GM12878 (cell line): ENCODE measurements around the gene KCTD19. TPM values are rescaled to one million over a fixed set of nuclear protein-coding genes. Genes with fewer than 3 reads are reported as not detected.

Source experiments
- BACH1 ChIP-seq: fragments of 450-650 bp; IDR thresholded peaks from 2 replicates; pipeline ENCODE4 v1.6.1; 2017; ENCODE audit warnings: mild to moderate bottlenecking, borderline replicate concordance
- CBX3 ChIP-seq: fragments of 200-600 bp; sonication (generic); IDR thresholded peaks from 2 replicates; pipeline ENCODE4 v1.6.1; 2016; ENCODE audit warnings: low read depth, borderline replicate concordance
- CHD1 ChIP-seq: IDR thresholded peaks from 2 replicates; pipeline ENCODE4 v1.6.1; 2012; ENCODE audit warnings: low read depth, low read length, improper control_type of control experiment
- CTCF ChIP-seq, 3 experiments: IDR thresholded peaks in 2 of 3; conservative IDR thresholded peaks in 1 of 3; 2 replicates each; pipeline ENCODE4 v1.5.1; 2011; ENCODE audit warnings: low read depth in 3 of 3, low read length in 3 of 3, mild to moderate bottlenecking in 3 of 3, control low read depth in 2 of 3, moderate library complexity in 2 of 3, inconsistent platforms in 1 of 3, mixed read lengths in 1 of 3; ENCODE audit not compliant: control insufficient read depth in 2 of 3, insufficient read depth in 1 of 3; ENCODE audit errors: extremely low read depth in 1 of 3
- DPF2 ChIP-seq: fragments of 450-650 bp; IDR thresholded peaks from 2 replicates; pipeline ENCODE4 v1.6.1; 2017; ENCODE audit warnings: mild to moderate bottlenecking
- E4F1 ChIP-seq: fragments of 450-650 bp; IDR thresholded peaks from 2 replicates; pipeline ENCODE4 v1.6.1; 2018; ENCODE audit warnings: borderline replicate concordance, mild to moderate bottlenecking; ENCODE audit not compliant: partially characterized antibody
- IKZF1 ChIP-seq: fragments of 450-650 bp; conservative IDR thresholded peaks from 2 replicates; pipeline ENCODE4 v1.6.1; 2017; ENCODE audit warnings: antibody characterized with exemption, mild to moderate bottlenecking
- LARP7 ChIP-seq: fragments of 450-650 bp; IDR thresholded peaks from 2 replicates; pipeline ENCODE4 v1.6.1; 2017; ENCODE audit warnings: mild to moderate bottlenecking
- NR2C2 ChIP-seq: IDR thresholded peaks from 2 replicates; pipeline ENCODE4 v1.6.1; 2011; ENCODE audit warnings: borderline replicate concordance, low read depth; ENCODE audit not compliant: control insufficient read depth, insufficient read length
- NR2F1 ChIP-seq: fragments of 450-650 bp; conservative IDR thresholded peaks from 2 replicates; pipeline ENCODE4 v1.6.1; 2017; ENCODE audit warnings: mild to moderate bottlenecking
- PAX5 ChIP-seq: IDR thresholded peaks from 2 replicates; pipeline ENCODE4 v1.6.1; 2011; ENCODE audit warnings: low read depth, low read length, borderline replicate concordance
- POLR2A ChIP-seq: IDR thresholded peaks from 2 replicates; pipeline ENCODE4 v1.6.1; 2011; ENCODE audit warnings: low read depth, mild to moderate bottlenecking, low read length
- POLR2AphosphoS5 ChIP-seq: IDR thresholded peaks from 2 replicates; pipeline ENCODE4 v1.6.1; 2011; ENCODE audit warnings: mild to moderate bottlenecking, low read length, inconsistent platforms
- RAD21 ChIP-seq: IDR thresholded peaks from 2 replicates; pipeline ENCODE4 v1.6.1; 2011; ENCODE audit warnings: mild to moderate bottlenecking, low read depth, low read length, moderate library complexity; ENCODE audit not compliant: insufficient read depth
- RB1 ChIP-seq: fragments of 450-650 bp; formaldehyde crosslinking; IDR thresholded peaks from 2 replicates; pipeline ENCODE4 v1.6.1; 2017; ENCODE audit warnings: mild to moderate bottlenecking, borderline replicate concordance
- SP1 ChIP-seq: IDR thresholded peaks from one replicate; pipeline ENCODE4 v1.6.1; 2011; ENCODE audit warnings: low read depth, low read length
- YY1 ChIP-seq: IDR thresholded peaks from 2 replicates; pipeline ENCODE4 v1.6.1; 2011; ENCODE audit warnings: low read depth, mild to moderate bottlenecking, low read length
- ZNF687 ChIP-seq: fragments of 450-650 bp; IDR thresholded peaks from 2 replicates; pipeline ENCODE4 v1.6.1; 2017; ENCODE audit warnings: mild to moderate bottlenecking, moderate library complexity
- ZSCAN29 ChIP-seq: fragments of 450-650 bp; IDR thresholded peaks from 2 replicates; pipeline ENCODE4 v1.6.1; 2017; ENCODE audit warnings: mild to moderate bottlenecking, moderate library complexity
- polyA plus RNA-seq, 11 experiments: library from polyadenylated mRNA; depleted of rRNA in 4 of 11; unstranded in 6 of 11; stranded (reverse) in 5 of 11; fragments of >200 nt; fragmentation: Nextera tagmentation in 4 of 11; fragmentation: Illumina TruSeq in 1 of 11; extraction: Ambion mirVana in 4 of 11; extraction: Trizol in 1 of 11; gene quantifications; 1 replicate in 1 of 11; 2 replicates in 10 of 11; pipeline versions ENCODE4 v1.2.1 to v1.2.3, GENCODE V29; 2011 to 2016; ENCODE audit warnings: inconsistent platforms in 2 of 11, missing spikeins in 2 of 11, low read depth in 1 of 11
- total RNA-seq, 4 experiments: library from RNA; depleted of rRNA in 3 of 4; stranded (reverse); fragments of >200 nt in 3 of 4; fragmentation: Illumina TruSeq in 1 of 4; extraction: Trizol in 1 of 4; gene quantifications; 2 replicates each; pipeline versions ENCODE4 v1.2.1 to v1.2.3, GENCODE V29; 2013 to 2021

Gene KCTD19
- total and polyA plus RNA-seq, 10 of the 15 experiments (the other 5 are each of a cell fraction or from before 2014, with no cell fraction given): 1.6 to 8.9 (median 3.9) TPM

GRCh38 chr16:67279296-67280089 is 47.0 kb downstream of the KCTD19 start, which contains the start of gene PLEKHG4 (continued):
- no peak for TF ChIP-seq E4F1
- peak; percentile 15 for TF ChIP-seq SP1
- TF ChIP-seq NR2F1: peak; percentile 44; the same call in 1 of the 2 replicates
- TF ChIP-seq YY1: peak; percentile 73
- TF ChIP-seq BACH1: peak; percentile 17; the same call in 1 of the 2 replicates
- TF ChIP-seq CBX3: no peak
- no peak for TF ChIP-seq CHD1
- peak; percentile 79 for TF ChIP-seq LARP7
- TF ChIP-seq DPF2: peak; percentile 75
- no peak for TF ChIP-seq POLR2AphosphoS5
- peak; percentile 81 for TF ChIP-seq ZNF687
- TF ChIP-seq PAX5: peak; percentile 87
- no peak for TF ChIP-seq NR2C2
- TF ChIP-seq RB1: peak; percentile 65; the same call in 1 of the 2 replicates
- peak; percentile 82 for TF ChIP-seq RAD21
- peak; percentile 97 for TF ChIP-seq IKZF1
- TF ChIP-seq POLR2A: peak; percentile 67; the same call in 1 of the 2 replicates
- TF ChIP-seq ZSCAN29: 0 out of 2 replicates have a peak, but pooled peaks have one; percentile 22
- peak; percentile 65 to 87 (median 72); a peak in 5 of 6 replicates for TF ChIP-seq CTCF (IDR thresholded peaks at IDR 0.05 in 2 of 3, conservative IDR thresholded peaks at IDR 0.05 in 1 of 3; ENCODE audit: control insufficient read depth in 2 of 3, extremely low read depth in 1 of 3, insufficient read depth in 1 of 3, low read depth in 3 of 3, low read length in 3 of 3)
- TF ChIP-seq, all 136 proteins: peak for 21
